ENCODE measurements around the gene FAM237B. TPM values are rescaled to one million over a fixed set of nuclear protein-coding genes. Genes with fewer than 3 reads are reported as not detected.

The FAM237B gene
- total and polyA plus RNA-seq, 2 of the 13 experiments (the other 11 are each of a cell fraction or from before 2014, with no cell fraction given), result not detected

- TF ChIP-seq ZMYM3 (CRISPR knock-in tag; IDR thresholded peaks at IDR 0.05) (0 out of 2 replicates have a peak, but pooled peaks have one; percentile 12), ZBTB1 (CRISPR knock-in tag; IDR thresholded peaks at IDR 0.05; ENCODE audit: borderline replicate concordance) (no peak), CBX2 (IDR thresholded peaks at IDR 0.05; ENCODE audit: low read depth, low read length) (no peak), CBX2 (CRISPR knock-in tag; IDR thresholded peaks at IDR 0.05; ENCODE audit: low read depth) (no peak), NFIB (CRISPR knock-in tag; IDR thresholded peaks at IDR 0.05; ENCODE audit: borderline replicate concordance) (no peak; the same call in 1 of the 2 replicates), KDM5A (IDR thresholded peaks at IDR 0.05; ENCODE audit: borderline replicate concordance, low read length) (peak; percentile 91), NFKB2 (CRISPR knock-in tag; IDR thresholded peaks at IDR 0.05; ENCODE audit: borderline replicate concordance) (no peak; the same call in 1 of the 2 replicates), ZNF780A (CRISPR knock-in tag; IDR thresholded peaks at IDR 0.05) (no peak), PHF20 (CRISPR knock-in tag; IDR thresholded peaks at IDR 0.05) (peak; percentile 99), NCOA2 (CRISPR knock-in tag; IDR thresholded peaks at IDR 0.05) (no peak), SPEN (CRISPR knock-in tag; IDR thresholded peaks at IDR 0.05; ENCODE audit: low read depth) (peak; percentile 97), DNMT3B (CRISPR knock-in tag; conservative IDR thresholded peaks at IDR 0.05) (peak; percentile 82; the same call in 1 of the 2 replicates), KIAA2018 (CRISPR knock-in tag; IDR thresholded peaks at IDR 0.05; ENCODE audit: borderline replicate concordance) (no peak), ZSCAN12 (CRISPR knock-in tag; IDR thresholded peaks at IDR 0.05) (no peak), HMG20B (CRISPR knock-in tag; conservative IDR thresholded peaks at IDR 0.05) (no peak), RBAK (CRISPR knock-in tag; IDR thresholded peaks at IDR 0.05) (peak; percentile 40; the same call in 1 of the 2 replicates), TFE3 (CRISPR knock-in tag; IDR thresholded peaks at IDR 0.05) (peak; percentile 70)
These were observed 25.4 kb upstream of the FAM237B start, which contains the start of gene GTPBP10 (continued) for GRCh38 chr7:90346336-90347125.
